Heart left ventricle (tissue), 16 donors: Measurements from ENCODE around the gene PFKFB4. TPM values are rescaled to one million over a fixed set of nuclear protein-coding genes. Genes with fewer than 3 reads are reported as not detected.
A peak's percentile ranks its signal among the peaks of the same experiment; 100 is the strongest.

ENCODE experiments used
- ATAC-seq, 4 donors: fragments of 200-7000 bp; cut with Tn5 transposase; one replicate each; pipeline ENCODE4 v1.9.1; 2020 to 2022; ENCODE audit warnings: moderate library complexity in 4 of 4, mild to moderate bottlenecking in 3 of 4, moderate number of reproducible peaks in 1 of 4
- DNase-seq, 5 donors: peaks; one replicate each; pipeline ENCODE4 v3.0.0-alpha.2; 2020
- H3K27ac ChIP-seq, 12 donors: fragments of 200-600 bp; sonication (generic) in 4 of 12; one replicate each; pipeline versions ENCODE4 v1.5.0 to v1.8.0; 2016 to 2022; ENCODE audit warnings: mild to moderate bottlenecking in 2 of 12
- H3K27me3 ChIP-seq, 9 donors: fragments of 200-600 bp; sonication (generic) in 2 of 9; one replicate each; pipeline versions ENCODE4 v1.5.1 to v1.8.0; 2016 to 2022; ENCODE audit warnings: mild to moderate bottlenecking in 3 of 9
- H3K36me3 ChIP-seq, 9 donors: fragments of 200-600 bp; sonication (generic) in 2 of 9; one replicate each; pipeline versions ENCODE4 v1.5.0 to v1.8.0; 2018 to 2022; ENCODE audit warnings: mild to moderate bottlenecking in 2 of 9
- H3K4me1 ChIP-seq, 12 donors: fragments of 200-600 bp; sonication (generic) in 4 of 12; one replicate each; pipeline versions ENCODE4 v1.5.0 to v1.8.0; 2016 to 2022; ENCODE audit warnings: mild to moderate bottlenecking in 3 of 12
- H3K4me3 ChIP-seq, 12 donors: fragments of 200-600 bp; sonication (generic) in 4 of 12; one replicate each; pipeline versions ENCODE4 v1.5.0 to v1.8.0; 2017 to 2022; ENCODE audit warnings: mild to moderate bottlenecking in 9 of 12, moderate library complexity in 4 of 12
- H3K9me3 ChIP-seq, 12 donors: fragments of 200-600 bp; sonication (generic) in 4 of 12; one replicate each; pipeline versions ENCODE4 v1.5.0 to v1.8.0; 2016 to 2022; ENCODE audit warnings: mild to moderate bottlenecking in 1 of 12
- CTCF ChIP-seq, 12 donors: fragments of 200-600 bp; sonication (generic) in 4 of 12; IDR thresholded peaks; one replicate each; pipeline versions ENCODE4 v1.5.0 to v1.8.0; 2018 to 2022; ENCODE audit warnings: antibody characterized with exemption in 12 of 12, mild to moderate bottlenecking in 5 of 12
- POLR2A ChIP-seq, 2 donors: fragments of 450-650 bp; IDR thresholded peaks; one replicate each; pipeline ENCODE4 v1.6.1; 2017; ENCODE audit warnings: antibody characterized with exemption in 2 of 2, mild to moderate bottlenecking in 2 of 2, moderate library complexity in 2 of 2
- WGBS, 4 donors: extraction: QIAGEN DNeasy Blood & Tissue Kit in 2 of 4; methylation state at CpG; one replicate each; pipeline versions ENCODE4 v1.1.5 to v1.1.7; 2013 to 2018; 5-methylcytosine and 5-hydroxymethylcytosine counted together
- intact Hi-C, 10 donors: fragments of 100-400 bp; cut with DNase I; formaldehyde crosslinking; loops; one replicate each; pipeline versions ENCODE4 v1.11.1 to v1.14.2; 2022
- polyA plus RNA-seq, 2 donors: library from polyadenylated mRNA; stranded (reverse); fragments of 200-250 nt; gene quantifications; one replicate each; pipeline ENCODE4 v1.2.3, GENCODE V29; 2013
- total RNA-seq, 9 donors: library from RNA; depleted of rRNA in 2 of 9; stranded (reverse); fragments of >200 nt in 2 of 9; fragmentation: NEBNext Ultra II Directional in 3 of 9; extraction: Animal tissue kit (Norgen Biotek cat#: 25700) in 3 of 9; gene quantifications; one replicate each; pipeline versions ENCODE4 v1.1.0 to v1.2.4, GENCODE V29; 2016 to 2023
- donor health status: ischemic (EF 13 %, LVEDD 7.1; RV severe dilation, severe dysfunction).
- donor health status: healthy with polysubstance abuse.
- donor health status: DM: no; HTN: yes; CAD: no.
- donor health status: DM: no; HTN: no; CAD: no.
- donor health status: ischemic (EF 25% LVEDD 6.9; RV normal size, moderate dysfunction).
- donor health status: ischemic (EF 25% LVEDD 5.7; RV mildly dilated, moderate dysfunction).
- donor health status: healthy.
- donor health status: DM: yes; HTN: yes; CAD: no.
- donor health status: ischemic (EF 35%, LVEDD 5.7; RV mildly dilated, moderate dysfunction).
- donor health status: nonischemic (EF 11% LVEDD 7.7; RV severe dilation, severe dysfunction).
- donor health status: DM: yes; HTN: yes; CAD: no.
- donor health status: PGD.
- donor health status: ischemic (EF 29% LVEDD 5.4; RV normal size, mild dysfunction).
- donor health status: nonischemic (EF 23%, LVEDD 6.1; RV moderate dilation, normal function).

PFKFB4 gene
- total and polyA plus RNA-seq, 11 donors, result 0.44 to 9.1 (median 1.2) TPM

GRCh38 chr3:48473617-48473952, 83.0 kb downstream of the PFKFB4 start:
- Histone ChIP-seq H3K36me3 (peaks cover 0 to 30% (median 10%) of the 10 kb centered on the region in 9 donors), H3K9me3 (no peaks in the 10 kb centered on the region), H3K4me3 (peak overlapping the region in 7 of 12 donors; percentile 63 to 88 (median 74)), H3K4me1 (peaks cover 9 to 61% (median 49%) of the 10 kb centered on the region in 12 donors), H3K27ac (peak overlapping the region; percentile 77 to 99 (median 97)), H3K27me3 (no peaks in the 10 kb centered on the region)
- intact Hi-C loops, result loop anchor here in 4 of 10 donors (2.0 to 10.0 kb wide), 3 partner anchors 29 to 211 kb away; partner anchors contain the start of genes SHISA5 (in 2 of the 4) and NCKIPSD (in 1 of the 4)
- ATAC-seq (no peak), DNase-seq (no peak)
- TF ChIP-seq POLR2A (IDR thresholded peaks at IDR 0.05) (no peak), CTCF (IDR thresholded peaks at IDR 0.05) (no peak)
- WGBS, 4 donors, result 62 to 71% (median 69%) methylated on average over 5 of the region's 5 CpGs

- H3K9me3 ChIP-seq, result no peaks in the 10 kb centered on the region
- H3K4me1 ChIP-seq, result peaks cover 11 to 63% (median 52%) of the 10 kb centered on the region in 12 donors
- DNase-seq, result peak; percentile 92 to 96 (median 94)
- intact Hi-C loops, result loop anchor here in 4 of 10 donors (2.0 to 10.0 kb wide), 3 partner anchors 30 to 212 kb away; partner anchors contain the start of genes SHISA5 (in 2 of the 4) and NCKIPSD (in 1 of the 4)
- TF ChIP-seq POLR2A (IDR thresholded peaks at IDR 0.05), result peak in 1 of 2 donors; percentile 72
- TF ChIP-seq CTCF (IDR thresholded peaks at IDR 0.05), result peak in 11 of 12 donors; percentile 15 to 63 (median 46)
- ATAC-seq, result peak; percentile 84 to 95 (median 93)
- H3K4me3 ChIP-seq, result peak overlapping the region; percentile 35 to 88 (median 72)
- H3K36me3 ChIP-seq, result peaks cover 0 to 35% (median 14%) of the 10 kb centered on the region in 9 donors
- WGBS, 4 donors, result 10 to 11% (median 10%) methylated on average over 17 of the region's 17 CpGs
- peak overlapping the region; percentile 77 to 99 (median 97) for H3K27ac ChIP-seq
- no peaks in the 10 kb centered on the region for H3K27me3 ChIP-seq
Observed at GRCh38 chr3:48472923-48473616, 83.5 kb downstream of the PFKFB4 start.

DNA sequence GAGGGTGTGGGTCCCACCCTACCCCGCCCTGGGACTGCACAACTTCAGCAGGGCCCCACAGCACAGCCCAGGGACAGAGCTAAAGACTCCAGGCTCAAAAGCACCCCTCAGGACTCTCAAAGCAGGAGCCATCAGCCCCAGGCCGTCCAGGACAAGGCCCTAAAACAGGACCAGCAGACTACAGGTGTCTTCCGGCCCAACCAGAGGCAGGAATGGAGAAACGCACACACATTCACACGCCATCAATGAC, 84.0 kb downstream of the PFKFB4 start:
- DNase-seq (no peak), ATAC-seq (peak; percentile 11 to 55 (median 46))
- WGBS, 4 donors, result 11 to 20% (median 18%) methylated on average over 4 to 5 of the region's 5 CpGs
- peaks cover 13 to 63% (median 54%) of the 10 kb centered on the region in 12 donors for H3K4me1 ChIP-seq
- peaks cover 0 to 40% (median 15%) of the 10 kb centered on the region in 9 donors for H3K36me3 ChIP-seq
- peak overlapping the region; percentile 35 to 88 (median 72) for H3K4me3 ChIP-seq
- H3K9me3 ChIP-seq, result no peaks in the 10 kb centered on the region
- H3K27me3 ChIP-seq, result no peaks in the 10 kb centered on the region
- TF ChIP-seq POLR2A (IDR thresholded peaks at IDR 0.05) (no peak), CTCF (IDR thresholded peaks at IDR 0.05) (no peak)
- H3K27ac ChIP-seq, result peak overlapping the region; percentile 77 to 99 (median 97)
- intact Hi-C loops, result loop anchor here in 4 of 10 donors (2.0 to 10.0 kb wide), 3 partner anchors 30 to 212 kb away; partner anchors contain the start of genes SHISA5 (in 2 of the 4) and NCKIPSD (in 1 of the 4)

DNA sequence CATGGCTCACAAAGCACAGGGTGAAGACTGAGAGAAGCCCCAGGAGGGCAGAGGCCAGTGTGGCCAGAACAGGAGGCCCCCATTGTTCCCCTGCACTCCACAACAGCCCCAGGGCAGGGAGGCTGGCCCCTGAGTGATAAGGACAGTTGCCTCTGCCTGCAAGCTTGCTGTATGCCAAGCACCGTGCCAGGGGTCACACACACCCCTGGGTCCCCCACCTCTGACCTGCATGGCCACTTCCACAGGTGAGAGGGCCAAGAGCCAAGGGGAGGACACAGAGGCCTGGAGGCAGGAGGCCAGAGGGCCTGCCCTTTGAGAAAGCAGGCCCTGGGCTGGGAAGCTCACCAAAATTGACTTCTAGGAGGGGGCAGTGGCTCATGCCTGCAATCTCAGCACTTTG, 86.3 kb downstream of the PFKFB4 start:
- intact Hi-C loops, result loop anchor here in 1 of 10 donors (10.0 kb wide), 1 partner anchor 215 kb away; the partner anchor contains the start of gene NCKIPSD
- peaks cover 17 to 81% (median 71%) of the 10 kb centered on the region in 12 donors for H3K4me1 ChIP-seq
- H3K4me3 ChIP-seq, result peak overlapping the region in 3 of 12 donors; percentile 2 to 11 (median 5)
- TF ChIP-seq POLR2A (IDR thresholded peaks at IDR 0.05) (no peak), CTCF (IDR thresholded peaks at IDR 0.05) (no peak)
- H3K36me3 ChIP-seq, result peaks cover 0 to 43% (median 19%) of the 10 kb centered on the region in 9 donors
- no peak for DNase-seq
- WGBS, 4 donors, result 52 to 59% methylated on average over 1 of the region's 1 CpG; no CpG with 5 or more reads in 2 of the 4 donors
- H3K9me3 ChIP-seq, result no peaks in the 10 kb centered on the region
- ATAC-seq, result no peak
- H3K27me3 ChIP-seq, result no peaks in the 10 kb centered on the region
- peak overlapping the region in 10 of 12 donors; percentile 20 to 100 (median 44) for H3K27ac ChIP-seq
